GM12891 (cell line): ENCODE measurements around the gene HOXC12.

Source experiments
- POLR2A ChIP-seq: IDR thresholded peaks from 2 replicates; pipeline ENCODE4 v1.6.1; 2011; ENCODE audit warnings: low read depth, low read length, control low read depth
- POLR2AphosphoS5 ChIP-seq: IDR thresholded peaks from 2 replicates; pipeline ENCODE4 v1.6.1; 2011; ENCODE audit warnings: low read depth, low read length, control low read depth
- SPI1 ChIP-seq: IDR thresholded peaks from 2 replicates; pipeline ENCODE4 v1.6.1; 2011; ENCODE audit warnings: low read depth, low read length, control low read depth
- TAF1 ChIP-seq: IDR thresholded peaks from 2 replicates; pipeline ENCODE4 v1.6.1; 2011; ENCODE audit warnings: low read depth, low read length, control low read depth

GRCh38 chr12:53927220-53928029, 27.3 kb upstream of the HOXC12 start:
- TF ChIP-seq POLR2AphosphoS5 (no peak), POLR2A (no peak), TAF1 (no peak), SPI1 (no peak)
